ENCODE data around the gene ARHGEF40. TPM values are rescaled to one million over a fixed set of nuclear protein-coding genes. Genes with fewer than 3 reads are reported as not detected.

Gene ARHGEF40
- total and polyA plus RNA-seq, 2 donors (not counting 1 experiment from before 2014, with no cell fraction given): 1.0 to 1.7 TPM

DNA sequence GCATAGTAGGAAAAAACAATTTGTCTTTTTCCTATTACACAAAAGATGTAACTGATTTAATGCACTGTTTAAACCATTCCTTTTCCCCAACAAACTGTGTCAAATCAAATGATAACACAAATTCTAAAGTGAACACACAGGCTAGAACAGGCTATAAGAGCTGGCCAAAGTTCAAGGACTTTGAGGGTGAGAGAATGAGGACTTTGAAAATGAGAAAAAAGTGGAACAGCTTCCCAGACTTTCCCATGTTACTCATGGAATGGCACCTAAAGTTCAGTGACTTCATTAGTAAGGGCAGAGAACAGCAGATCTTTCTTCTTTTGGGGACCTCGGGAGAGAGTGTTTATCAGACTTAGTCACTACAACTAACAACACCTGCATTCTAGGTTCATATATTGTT, 53.3 kb downstream of the ARHGEF40 start:
- Histone ChIP-seq H3K4me1 (ENCODE audit: control insufficient read depth in 2 of 2, insufficient read depth in 2 of 2, low read length in 2 of 2) (no peaks in the 10 kb centered on the region), H2AFZ (ENCODE audit: insufficient read depth, low read depth, low read length, poor library complexity, severe bottlenecking) (no peak overlapping the region), H3K36me3 (replicated peaks in 1 of 2; ENCODE audit: control extremely low read depth in 1 of 2, control insufficient read depth in 1 of 2, extremely low read depth in 1 of 2, insufficient read depth in 2 of 2, low read length in 1 of 2) (no peaks in the 10 kb centered on the region), H3K9me3 (ENCODE audit: control extremely low read depth in 1 of 3, control insufficient read depth in 2 of 3, insufficient read depth in 1 of 3, low read length in 2 of 3) (peaks cover 3 to 8% (median 8%) of the 10 kb centered on the region in 3 donors), H3K79me2 (ENCODE audit: control insufficient read depth, insufficient read depth, low read length) (no peaks in the 10 kb centered on the region), H3K4me3 (ENCODE audit: control extremely low read depth in 1 of 5, extremely low read depth in 1 of 5, insufficient read depth in 1 of 5, low read depth in 2 of 5, low read length in 4 of 5) (no peak overlapping the region), H3K27ac (ENCODE audit: low read length in 2 of 2) (no peak overlapping the region), H4K20me1 (ENCODE audit: control insufficient read depth, insufficient read depth, low read length, poor library complexity, severe bottlenecking) (no peaks in the 10 kb centered on the region), H3K27me3 (replicated peaks in 1 of 4; ENCODE audit: control extremely low read depth in 1 of 4, control insufficient read depth in 3 of 4, insufficient read depth in 4 of 4, low read length in 3 of 4) (peaks cover 0 to 13% (median 8%) of the 10 kb centered on the region in 4 experiments), H3K9ac (ENCODE audit: low read length) (no peak overlapping the region), H3K4me2 (replicated peaks; ENCODE audit: low read depth, low read length, poor library complexity, severe bottlenecking) (no peak overlapping the region)
- intact Hi-C loops (cut with micrococcal nuclease): no loop called here
- Mint-ChIP-seq H3K9me3 (ENCODE audit: insufficient read depth) (peaks cover 4% of the 10 kb centered on the region), H3K27ac (no peak overlapping the region), H3K4me3 (no peak overlapping the region), H3K4me1 (no peaks in the 10 kb centered on the region), H3K27me3 (peaks cover 58% of the 10 kb centered on the region)
- no CpG with 5 or more reads among the region's 1 CpG for WGBS (ENCODE audit: insufficient coverage)
- ChIA-PET POLR2A (no interaction called here), CTCF (interaction anchor here (1.9 to 2.3 kb wide), 2 partner anchors 11 to 18 kb away, joined by 7 to 9 read pairs; no protein-coding TSS in a partner anchor)
- DNase-seq (no peak), ATAC-seq (ENCODE audit: low read depth) (no peak)
- TF ChIP-seq, protein P1, sequence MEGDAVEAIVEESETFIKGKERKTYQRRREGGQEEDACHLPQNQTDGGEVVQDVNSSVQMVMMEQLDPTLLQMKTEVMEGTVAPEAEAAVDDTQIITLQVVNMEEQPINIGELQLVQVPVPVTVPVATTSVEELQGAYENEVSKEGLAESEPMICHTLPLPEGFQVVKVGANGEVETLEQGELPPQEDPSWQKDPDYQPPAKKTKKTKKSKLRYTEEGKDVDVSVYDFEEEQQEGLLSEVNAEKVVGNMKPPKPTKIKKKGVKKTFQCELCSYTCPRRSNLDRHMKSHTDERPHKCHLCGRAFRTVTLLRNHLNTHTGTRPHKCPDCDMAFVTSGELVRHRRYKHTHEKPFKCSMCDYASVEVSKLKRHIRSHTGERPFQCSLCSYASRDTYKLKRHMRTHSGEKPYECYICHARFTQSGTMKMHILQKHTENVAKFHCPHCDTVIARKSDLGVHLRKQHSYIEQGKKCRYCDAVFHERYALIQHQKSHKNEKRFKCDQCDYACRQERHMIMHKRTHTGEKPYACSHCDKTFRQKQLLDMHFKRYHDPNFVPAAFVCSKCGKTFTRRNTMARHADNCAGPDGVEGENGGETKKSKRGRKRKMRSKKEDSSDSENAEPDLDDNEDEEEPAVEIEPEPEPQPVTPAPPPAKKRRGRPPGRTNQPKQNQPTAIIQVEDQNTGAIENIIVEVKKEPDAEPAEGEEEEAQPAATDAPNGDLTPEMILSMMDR (IDR thresholded peaks at IDR 0.05): no peak
- no peak for TF ChIP-seq EZH2 (IDR thresholded peaks at IDR 0.05; ENCODE audit: borderline replicate concordance, insufficient read depth, low read depth, low read length, poor library complexity, severe bottlenecking)

DNA sequence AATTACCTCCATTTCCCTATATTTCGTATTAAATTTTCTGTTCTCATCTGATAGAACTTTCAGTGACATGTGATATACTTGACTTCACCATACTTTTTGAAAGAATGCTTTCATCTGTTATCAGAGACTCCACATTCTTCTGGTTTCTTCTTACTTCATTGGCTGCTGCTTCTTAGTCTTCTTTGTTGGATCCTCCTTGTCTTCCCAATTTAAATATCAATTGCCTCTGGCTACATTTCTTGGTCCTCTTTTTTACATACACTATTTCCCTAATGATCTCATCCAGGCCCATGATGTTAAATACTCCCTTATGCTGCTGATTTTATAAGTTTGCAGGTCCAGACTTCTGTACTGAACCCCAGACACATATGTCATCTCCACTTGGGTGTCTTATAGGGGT, 63.8 kb downstream of the ARHGEF40 start:
- H4K20me1 ChIP-seq (ENCODE audit: control insufficient read depth, insufficient read depth, low read length, poor library complexity, severe bottlenecking): no peaks in the 10 kb centered on the region
- no peaks in the 10 kb centered on the region for H3K79me2 ChIP-seq (ENCODE audit: control insufficient read depth, insufficient read depth, low read length)
- WGBS (ENCODE audit: insufficient coverage): no CpG with 5 or more reads among the region's 1 CpG
- H3K4me3 ChIP-seq (ENCODE audit: control extremely low read depth in 1 of 5, extremely low read depth in 1 of 5, insufficient read depth in 1 of 5, low read depth in 2 of 5, low read length in 4 of 5): no peak overlapping the region
- no peak overlapping the region for H3K4me3 Mint-ChIP-seq
- no peaks in the 10 kb centered on the region for H3K4me1 ChIP-seq (ENCODE audit: control insufficient read depth in 2 of 2, insufficient read depth in 2 of 2, low read length in 2 of 2)
- ChIA-PET POLR2A (no interaction called here), CTCF (interaction anchor here (1.1 to 2.2 kb wide), 3 partner anchors 8 to 119 kb away, joined by 3 to 9 read pairs (median 5); no protein-coding TSS in a partner anchor)
- DNase-seq (no peak), ATAC-seq (ENCODE audit: low read depth) (no peak)
- no peaks in the 10 kb centered on the region for H3K27me3 ChIP-seq (replicated peaks in 1 of 4; ENCODE audit: control extremely low read depth in 1 of 4, control insufficient read depth in 3 of 4, insufficient read depth in 4 of 4, low read length in 3 of 4)
- H3K27ac ChIP-seq (ENCODE audit: low read length in 2 of 2): no peak overlapping the region
- no peaks in the 10 kb centered on the region for H3K9me3 ChIP-seq (ENCODE audit: control extremely low read depth in 1 of 3, control insufficient read depth in 2 of 3, insufficient read depth in 1 of 3, low read length in 2 of 3)
- H2AFZ ChIP-seq (ENCODE audit: insufficient read depth, low read depth, low read length, poor library complexity, severe bottlenecking): no peak overlapping the region
- no peaks in the 10 kb centered on the region for H3K36me3 ChIP-seq (replicated peaks in 1 of 2; ENCODE audit: control extremely low read depth in 1 of 2, control insufficient read depth in 1 of 2, extremely low read depth in 1 of 2, insufficient read depth in 2 of 2, low read length in 1 of 2)
- no peak overlapping the region for H3K4me2 ChIP-seq (replicated peaks; ENCODE audit: low read depth, low read length, poor library complexity, severe bottlenecking)
- H3K4me1 Mint-ChIP-seq: no peaks in the 10 kb centered on the region
- H3K27ac Mint-ChIP-seq: no peak overlapping the region
- no peak overlapping the region for H3K9ac ChIP-seq (ENCODE audit: low read length)
- intact Hi-C loops (cut with micrococcal nuclease): loop anchor here (10.0 kb wide), 1 partner anchor 421 kb away; no protein-coding TSS in a partner anchor
- TF ChIP-seq, protein P1 (IDR thresholded peaks at IDR 0.05): no peak
- no peak for TF ChIP-seq EZH2 (IDR thresholded peaks at IDR 0.05; ENCODE audit: borderline replicate concordance, insufficient read depth, low read depth, low read length, poor library complexity, severe bottlenecking)
- no peaks in the 10 kb centered on the region for H3K9me3 Mint-ChIP-seq (ENCODE audit: insufficient read depth)
- peaks cover 10% of the 10 kb centered on the region for H3K27me3 Mint-ChIP-seq

Data from B cell (primary cell).